GM06990 (cell line): ENCODE measurements around the gene TMEM185B.

ENCODE experiments used
- DNase-seq: peaks from one replicate; pipeline ENCODE4 v3.0.0-alpha.2; 2011; ENCODE audit not compliant: insufficient read length; ENCODE audit errors: extremely low read depth
- H3K27me3 ChIP-seq: replicated peaks from 2 replicates; pipeline ENCODE4 v1.6.0; 2011; ENCODE audit warnings: low read length; ENCODE audit not compliant: control insufficient read depth, insufficient read depth
- H3K36me3 ChIP-seq: 2 replicates; pipeline ENCODE4 v1.5.1; 2011; ENCODE audit warnings: low read length; ENCODE audit not compliant: control insufficient read depth, insufficient read depth
- H3K4me3 ChIP-seq: replicated peaks from 2 replicates; pipeline ENCODE4 v1.5.1; 2011; ENCODE audit warnings: low read depth, mild to moderate bottlenecking, control low read depth, low read length
- CTCF ChIP-seq: IDR thresholded peaks from 2 replicates; pipeline ENCODE4 v1.5.1; 2011; ENCODE audit warnings: low read length, control low read depth, mild to moderate bottlenecking, inconsistent platforms; ENCODE audit not compliant: insufficient read depth, poor library complexity, severe bottlenecking

TMEM185B gene

GRCh38 chr2:120223034-120223912 lies at the start of gene TMEM185B:
TMEM185B (minus strand) TSS chr2:120223400; CDS start chr2:120222976, 424 bp downstream.
- Histone ChIP-seq H3K4me3 (peak within 1 kb of the TSS; percentile 69), H3K36me3 (peaks cover 8% of the 10 kb centered on the region), H3K27me3 (no peaks in the 10 kb centered on the region)
- peak; percentile 90 for DNase-seq
- peak; percentile 46 for TF ChIP-seq CTCF

DNA sequence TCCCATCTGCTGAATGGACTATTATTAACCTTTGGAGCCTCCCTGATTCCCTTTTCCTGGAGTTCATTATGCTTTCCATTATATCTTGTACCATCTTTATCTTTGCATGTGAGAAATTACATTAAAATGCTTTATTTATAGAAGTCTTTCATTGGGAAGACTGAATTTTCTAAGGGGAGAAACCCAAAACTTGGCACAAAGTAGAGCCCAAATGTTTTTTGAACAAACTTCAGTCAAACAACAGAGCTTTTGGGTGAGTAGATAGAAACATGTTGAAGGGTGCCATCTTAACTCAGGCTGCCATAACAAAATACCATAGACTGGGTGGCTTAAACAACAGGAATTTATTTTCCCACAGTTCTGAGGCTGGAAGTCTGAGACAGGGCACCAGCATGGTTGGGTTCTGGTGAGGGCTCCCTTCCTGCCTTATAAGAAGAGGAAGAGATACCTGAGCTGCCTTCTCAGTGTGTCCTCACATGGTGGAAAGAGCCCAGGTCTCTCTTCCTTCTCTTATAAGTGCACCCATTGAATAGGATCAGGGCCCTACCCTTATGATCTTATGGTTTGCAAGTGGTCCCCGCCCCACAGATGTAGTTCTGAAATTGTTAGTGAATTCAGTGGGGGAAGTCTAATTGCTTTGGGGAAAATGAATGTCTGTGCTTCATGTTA lies 48.6 kb upstream of the TMEM185B start:
- Histone ChIP-seq H3K27me3 (no peaks in the 10 kb centered on the region), H3K36me3 (no peaks in the 10 kb centered on the region; the same call in 1 of the 2 replicates), H3K4me3 (no peak overlapping the region)
- no peak for DNase-seq
- no peak for TF ChIP-seq CTCF

GRCh38 chr2:120269816-120270215 lies 46.6 kb upstream of the TMEM185B start:
- H3K36me3 ChIP-seq: no peaks in the 10 kb centered on the region; the same call in 1 of the 2 replicates
- no peaks in the 10 kb centered on the region for H3K27me3 ChIP-seq
- H3K4me3 ChIP-seq: no peak overlapping the region
- TF ChIP-seq CTCF: no peak
- DNase-seq: no peak

GRCh38 chr2:120269076-120269744 lies 46.0 kb upstream of the TMEM185B start:
- DNase-seq: no peak
- TF ChIP-seq CTCF: no peak
- Histone ChIP-seq H3K27me3 (no peaks in the 10 kb centered on the region), H3K36me3 (no peaks in the 10 kb centered on the region; the same call in 1 of the 2 replicates), H3K4me3 (no peak overlapping the region)

- Histone ChIP-seq H3K27me3 (no peaks in the 10 kb centered on the region), H3K36me3 (no peaks in the 10 kb centered on the region; the same call in 1 of the 2 replicates), H3K4me3 (no peak overlapping the region)
- TF ChIP-seq CTCF: no peak
- no peak for DNase-seq
These were observed 44.1 kb upstream of the TMEM185B start for GRCh38 chr2:120267348-120267747.
